Effector memory CD4-positive, alpha-beta T cell (primary cell): Measurements from ENCODE around the gene PAPSS2.

ENCODE experiments used
- DNase-seq, 3 donors: peaks; one replicate each; pipeline ENCODE4 v3.0.0-alpha.2; 2020
- H3K27ac ChIP-seq: 2 replicates; pipeline ENCODE4 v1.7.0; 2013; ENCODE audit warnings: mild to moderate bottlenecking, low read length, moderate library complexity; ENCODE audit not compliant: insufficient read depth, poor library complexity, severe bottlenecking
- H3K27me3 ChIP-seq: replicated peaks from 2 replicates; pipeline ENCODE4 v1.7.0; 2013; ENCODE audit warnings: mild to moderate bottlenecking, low read length; ENCODE audit not compliant: insufficient read depth, control insufficient read depth, poor library complexity, severe bottlenecking
- H3K36me3 ChIP-seq: 2 replicates; pipeline ENCODE4 v1.7.0; 2013; ENCODE audit warnings: mild to moderate bottlenecking, low read length, moderate library complexity; ENCODE audit not compliant: control insufficient read depth, insufficient read depth
- H3K4me1 ChIP-seq: 2 replicates; pipeline ENCODE4 v1.7.0; 2013; ENCODE audit warnings: low read length, mild to moderate bottlenecking; ENCODE audit not compliant: control insufficient read depth, insufficient read depth, poor library complexity, severe bottlenecking
- H3K4me3 ChIP-seq: 2 replicates; pipeline ENCODE4 v1.7.0; 2013; ENCODE audit warnings: low read length, low read depth, mild to moderate bottlenecking; ENCODE audit not compliant: insufficient read depth, poor library complexity, severe bottlenecking
- H3K9me3 ChIP-seq: 2 replicates; pipeline ENCODE4 v1.7.0; 2013; ENCODE audit warnings: mild to moderate bottlenecking, low read length, moderate library complexity; ENCODE audit not compliant: control insufficient read depth

The PAPSS2 gene

DNA sequence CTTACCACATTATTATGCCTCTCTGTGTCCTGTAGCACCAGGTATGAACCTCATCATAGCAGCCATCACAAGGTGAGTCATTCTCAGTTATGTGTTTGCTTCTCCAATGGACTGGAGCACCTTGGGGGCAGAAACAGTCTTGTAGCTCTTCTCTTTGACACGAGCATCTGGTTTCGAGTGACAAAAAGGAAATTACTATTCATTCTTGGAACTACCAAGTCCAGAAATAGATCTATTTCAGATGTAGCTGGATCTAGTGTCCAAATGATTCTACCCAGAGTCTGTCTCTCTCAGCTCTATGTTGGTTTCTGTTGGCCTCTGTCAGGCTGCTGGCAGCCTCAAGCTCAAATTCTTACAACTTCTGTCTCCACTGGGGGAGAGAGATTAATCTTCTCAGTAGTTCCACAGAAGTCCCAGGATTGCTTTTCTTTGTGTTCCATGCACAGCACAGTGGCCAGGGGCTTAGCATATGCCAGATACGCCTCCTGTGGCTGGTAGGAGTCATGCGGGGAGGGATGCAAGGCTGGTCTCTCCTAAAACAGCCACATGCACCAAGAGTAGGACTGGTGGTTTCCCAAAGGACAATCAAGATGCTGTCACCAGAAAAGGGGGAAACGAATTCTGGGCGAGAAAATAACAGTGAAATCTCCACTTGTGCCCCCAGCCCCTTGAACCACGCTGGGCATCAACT is 37.2 kb upstream of the PAPSS2 start:
- H3K27me3 ChIP-seq: no peaks in the 10 kb centered on the region
- H3K9me3 ChIP-seq: no peaks in the 10 kb centered on the region
- H3K36me3 ChIP-seq: no peaks in the 10 kb centered on the region
- no peak for DNase-seq
- H3K4me3 ChIP-seq: no peak overlapping the region
- no peaks in the 10 kb centered on the region for H3K4me1 ChIP-seq
- H3K27ac ChIP-seq: no peak overlapping the region

DNA sequence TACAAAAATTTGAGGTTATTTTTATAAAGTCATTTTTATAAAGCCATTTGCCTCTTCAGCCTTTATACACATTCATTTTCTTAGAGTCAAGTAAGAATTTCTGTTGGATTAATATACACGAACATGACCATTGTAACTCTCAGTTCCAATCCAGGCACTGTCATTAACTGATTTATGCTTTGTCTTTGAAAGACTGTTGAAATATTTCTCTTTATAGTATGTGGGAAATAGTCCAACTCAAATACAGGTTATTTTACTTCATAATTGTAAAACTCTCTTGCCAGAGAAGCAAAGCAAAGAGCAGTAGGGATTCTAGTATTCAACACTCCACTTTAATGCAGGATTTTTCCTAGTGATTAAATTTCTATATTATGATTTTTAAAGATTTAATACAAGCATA is 36.5 kb upstream of the PAPSS2 start:
- Histone ChIP-seq H3K36me3 (no peaks in the 10 kb centered on the region), H3K27me3 (no peaks in the 10 kb centered on the region), H3K9me3 (no peaks in the 10 kb centered on the region), H3K4me1 (no peaks in the 10 kb centered on the region), H3K27ac (no peak overlapping the region), H3K4me3 (no peak overlapping the region)
- no peak for DNase-seq

DNA sequence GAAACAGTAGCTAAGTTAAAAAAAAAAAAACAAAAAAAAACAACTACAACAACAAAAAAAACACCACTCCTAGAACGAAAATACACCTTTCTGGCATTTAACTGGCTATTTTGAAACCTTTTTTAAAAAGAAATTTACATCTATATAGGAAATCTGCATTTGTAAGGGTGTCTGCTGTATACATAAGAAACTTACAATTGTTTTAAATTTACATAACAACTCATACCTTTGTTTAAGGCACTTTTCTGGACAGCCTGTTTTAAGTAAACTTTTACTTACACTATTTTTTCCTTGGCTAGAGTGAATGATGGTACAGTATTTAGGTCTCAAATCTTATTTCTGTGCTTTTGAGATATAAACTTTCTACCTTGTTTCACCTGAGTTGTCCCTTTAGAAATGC is 34.0 kb upstream of the PAPSS2 start:
- H3K36me3 ChIP-seq: no peaks in the 10 kb centered on the region

DNA sequence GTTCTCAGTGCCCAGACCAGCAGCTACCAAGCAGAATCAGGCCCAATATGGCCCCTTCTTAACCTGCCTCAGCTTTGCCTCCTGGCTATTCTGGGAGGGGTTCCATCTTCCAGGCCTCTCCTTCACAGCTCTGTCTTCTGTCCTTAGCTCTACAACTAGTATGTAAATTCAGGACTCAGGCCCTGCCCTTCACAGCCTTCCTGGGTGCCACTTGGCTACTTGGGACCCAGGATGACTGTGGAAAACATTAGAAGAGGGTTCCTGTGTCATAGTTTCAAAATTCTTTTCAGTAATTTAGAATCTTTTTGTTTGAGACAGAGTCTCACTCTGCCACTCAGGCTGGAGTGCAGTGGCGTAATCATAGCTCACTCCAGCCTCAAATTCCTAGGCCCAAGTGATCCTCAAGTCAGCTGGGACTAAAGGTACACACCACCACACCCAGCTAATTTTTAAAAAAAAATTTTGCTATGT is 33.2 kb upstream of the PAPSS2 start:
- H3K27me3 ChIP-seq: no peaks in the 10 kb centered on the region
- no peak overlapping the region for H3K27ac ChIP-seq
- H3K4me1 ChIP-seq: no peaks in the 10 kb centered on the region
- no peak for DNase-seq
- no peak overlapping the region for H3K4me3 ChIP-seq
- H3K36me3 ChIP-seq: no peaks in the 10 kb centered on the region
- H3K9me3 ChIP-seq: no peaks in the 10 kb centered on the region

More for the DNA sequence above, 34.0 kb upstream of the PAPSS2 start:
- no peak overlapping the region for H3K4me3 ChIP-seq
- H3K9me3 ChIP-seq: no peaks in the 10 kb centered on the region
- no peaks in the 10 kb centered on the region for H3K27me3 ChIP-seq
- no peak for DNase-seq
- no peaks in the 10 kb centered on the region for H3K4me1 ChIP-seq
- no peak overlapping the region for H3K27ac ChIP-seq

DNA sequence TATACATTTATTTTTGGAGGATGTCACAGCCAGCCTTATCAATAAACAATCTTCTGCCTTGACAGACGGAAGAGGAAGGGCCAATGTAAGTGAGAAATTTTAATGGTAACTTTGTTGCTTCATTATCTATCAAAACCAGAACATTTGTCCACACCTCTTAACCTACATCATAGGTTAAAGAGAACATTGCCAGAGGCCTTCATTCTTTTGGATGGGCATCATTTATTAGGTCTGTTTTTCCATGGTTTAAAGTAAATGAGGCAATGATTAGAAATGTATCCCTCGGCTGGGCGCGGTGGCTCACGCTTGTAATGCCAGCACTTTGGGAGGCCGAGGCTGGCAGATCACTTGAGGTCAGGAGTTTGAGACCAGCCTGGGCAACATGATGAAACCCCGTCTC is 29.5 kb upstream of the PAPSS2 start:
- Histone ChIP-seq H3K27ac (no peak overlapping the region), H3K27me3 (no peaks in the 10 kb centered on the region), H3K9me3 (no peaks in the 10 kb centered on the region)

DNA sequence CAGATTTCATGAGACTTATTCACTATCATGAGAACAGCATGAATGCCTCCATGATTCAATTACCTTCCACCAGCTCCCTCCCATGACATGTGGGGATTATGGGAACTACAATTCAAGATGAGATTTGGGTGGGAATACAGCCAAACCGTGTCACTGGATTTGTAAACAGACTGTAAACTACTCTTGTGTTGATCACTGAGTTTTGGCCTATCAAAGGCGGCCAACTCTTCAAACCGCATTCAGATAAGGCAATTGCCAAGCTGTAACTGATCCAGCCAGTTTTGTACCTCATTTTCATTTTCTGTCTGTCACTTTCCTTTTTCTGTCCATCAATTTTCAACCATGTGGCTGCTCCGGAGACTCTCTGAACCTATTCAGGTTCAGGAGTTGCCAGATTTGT is 27.2 kb upstream of the PAPSS2 start:
- no peak overlapping the region for H3K4me3 ChIP-seq
- no peaks in the 10 kb centered on the region for H3K27me3 ChIP-seq
- H3K27ac ChIP-seq: no peak overlapping the region

More for the DNA sequence above, 29.5 kb upstream of the PAPSS2 start:
- no peaks in the 10 kb centered on the region for H3K36me3 ChIP-seq
- no peaks in the 10 kb centered on the region for H3K4me1 ChIP-seq
- no peak for DNase-seq
- no peak overlapping the region for H3K4me3 ChIP-seq

DNA sequence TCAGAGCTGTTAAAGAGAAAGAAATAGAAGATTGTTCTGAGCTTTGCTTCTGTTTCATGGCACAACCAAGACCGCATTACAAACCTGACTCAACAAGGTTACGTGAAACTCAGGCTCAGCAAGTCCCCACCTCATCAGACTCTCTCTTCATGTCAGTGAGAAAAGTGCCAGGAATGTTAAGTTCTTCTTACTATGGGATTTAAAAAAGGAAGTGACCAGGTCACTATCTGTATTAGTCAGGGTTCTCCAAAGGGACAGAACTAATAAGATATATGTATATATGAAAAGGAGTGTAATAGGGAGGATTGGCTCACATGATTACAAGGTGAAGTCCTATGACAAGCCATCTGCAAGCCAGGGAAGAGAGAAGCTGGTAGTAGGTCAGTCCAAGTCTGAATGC is 25.4 kb upstream of the PAPSS2 start:
- H3K36me3 ChIP-seq: no peaks in the 10 kb centered on the region

More for the DNA sequence above, 27.2 kb upstream of the PAPSS2 start:
- Histone ChIP-seq H3K4me1 (no peaks in the 10 kb centered on the region), H3K36me3 (no peaks in the 10 kb centered on the region), H3K9me3 (no peaks in the 10 kb centered on the region)
- no peak for DNase-seq

DNA sequence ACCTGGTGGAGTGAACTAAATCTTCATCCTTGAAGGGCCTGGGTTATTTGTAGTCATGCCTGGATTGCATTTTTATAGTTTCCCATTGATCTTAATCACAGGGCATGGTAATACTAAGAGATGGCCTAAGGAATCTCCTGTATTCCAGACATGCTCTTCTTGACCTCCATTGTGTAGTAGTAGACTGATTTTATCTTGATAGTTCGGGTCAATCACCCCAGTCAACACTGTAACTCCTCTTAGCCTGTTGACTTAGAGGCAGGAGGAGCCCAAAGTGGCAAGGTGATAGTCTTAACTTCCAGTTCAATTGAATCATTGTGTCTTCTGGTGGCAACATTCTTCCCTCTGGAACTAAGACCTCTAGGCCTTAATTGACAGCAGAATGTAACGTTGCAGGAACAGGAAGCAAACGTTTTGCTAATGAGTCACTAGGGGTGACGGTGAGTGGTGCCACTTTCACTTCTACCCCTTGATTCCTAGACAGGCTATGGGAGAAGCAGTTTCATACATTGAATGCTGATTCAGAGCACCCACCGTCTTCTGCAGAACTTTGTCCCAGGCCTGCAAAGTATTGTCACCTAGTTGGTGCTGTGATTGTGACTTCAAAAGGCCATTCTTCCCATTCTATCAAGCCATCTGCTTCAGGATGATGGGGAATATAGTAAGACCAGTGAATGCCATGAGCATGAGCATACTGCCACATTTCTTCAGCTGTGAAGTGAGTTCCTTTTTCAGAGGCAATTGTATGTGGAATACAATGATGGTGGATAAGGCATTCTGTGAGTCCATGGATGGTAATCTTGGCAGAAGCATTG is 24.0 kb upstream of the PAPSS2 start:
- DNase-seq: no peak
- H3K27ac ChIP-seq: no peak overlapping the region
- no peaks in the 10 kb centered on the region for H3K9me3 ChIP-seq
- H3K27me3 ChIP-seq: no peaks in the 10 kb centered on the region
- H3K36me3 ChIP-seq: no peaks in the 10 kb centered on the region
- no peak overlapping the region for H3K4me3 ChIP-seq
- H3K4me1 ChIP-seq: no peaks in the 10 kb centered on the region

More for the DNA sequence above, 25.4 kb upstream of the PAPSS2 start:
- Histone ChIP-seq H3K27me3 (no peaks in the 10 kb centered on the region), H3K4me3 (no peak overlapping the region), H3K9me3 (no peaks in the 10 kb centered on the region), H3K4me1 (no peaks in the 10 kb centered on the region), H3K27ac (no peak overlapping the region)
- no peak for DNase-seq

DNA sequence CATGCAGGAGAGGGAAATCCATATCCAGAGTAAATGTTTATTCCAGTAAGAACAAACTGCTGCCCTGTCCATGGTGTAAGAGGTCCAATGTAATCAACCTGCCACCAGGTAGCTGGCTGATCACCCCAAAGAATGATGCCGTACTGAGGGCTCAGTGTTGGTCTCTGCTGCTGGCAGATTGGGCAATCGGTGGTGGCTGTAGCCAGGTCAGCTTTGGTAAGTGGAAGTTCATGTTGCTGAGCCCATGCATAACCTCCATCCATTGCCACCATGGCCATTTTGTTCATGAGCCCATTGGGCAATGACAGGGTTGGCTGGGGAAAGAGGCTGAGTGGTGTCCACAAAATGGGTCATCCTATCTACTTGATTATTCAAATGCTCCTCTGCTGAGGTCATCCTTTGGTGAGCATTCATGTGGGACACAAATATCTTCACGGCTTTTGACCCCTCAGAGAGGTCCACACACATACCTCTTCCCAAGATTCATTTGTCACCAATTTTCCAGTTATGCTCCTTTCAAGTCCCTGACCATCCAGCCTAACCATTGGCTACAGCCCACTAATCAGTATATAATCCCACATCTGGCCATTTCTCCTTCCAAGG is 23.3 kb upstream of the PAPSS2 start:
- no peaks in the 10 kb centered on the region for H3K27me3 ChIP-seq

DNA sequence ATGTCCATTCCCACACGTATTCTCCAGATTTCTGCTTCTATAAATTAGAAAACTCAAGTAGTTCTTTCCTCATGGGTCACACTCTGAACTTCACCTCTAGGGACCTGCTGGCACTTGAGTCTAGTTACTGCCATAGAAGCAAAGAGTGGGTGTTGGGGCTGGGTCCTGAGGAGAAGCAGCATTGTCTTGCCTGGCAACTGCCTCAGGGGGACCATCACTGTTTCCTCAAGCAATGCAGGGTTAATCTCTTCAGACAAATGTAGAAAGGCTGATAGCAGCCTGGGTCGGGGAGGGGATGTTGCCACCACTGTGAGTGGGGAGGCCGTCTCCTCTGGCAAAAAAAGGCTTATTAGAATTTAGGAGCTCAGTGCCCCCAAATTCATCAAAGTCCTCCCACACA is 20.2 kb upstream of the PAPSS2 start:
- Histone ChIP-seq H3K27ac (no peak overlapping the region), H3K27me3 (no peaks in the 10 kb centered on the region), H3K4me1 (no peaks in the 10 kb centered on the region), H3K36me3 (no peaks in the 10 kb centered on the region), H3K9me3 (no peaks in the 10 kb centered on the region), H3K4me3 (no peak overlapping the region)
- DNase-seq: no peak

More for the DNA sequence above, 23.3 kb upstream of the PAPSS2 start:
- Histone ChIP-seq H3K27ac (no peak overlapping the region), H3K4me3 (no peak overlapping the region), H3K36me3 (no peaks in the 10 kb centered on the region), H3K9me3 (no peaks in the 10 kb centered on the region), H3K4me1 (no peaks in the 10 kb centered on the region)
- no peak for DNase-seq
